ENCODE measurements around the gene ZNF319.

- TF ChIP-seq POU2F2 (IDR thresholded peaks at IDR 0.05; ENCODE audit: low read depth, low read length) (no peak), POLR2AphosphoS5 (IDR thresholded peaks at IDR 0.05; ENCODE audit: low read depth, low read length) (no peak)
These were observed 36.5 kb upstream of the ZNF319 start for GRCh38 chr16:58036943-58037342.
